ENCODE results near the gene ZNF532. TPM values are rescaled to one million over a fixed set of nuclear protein-coding genes. Genes with fewer than 3 reads are reported as not detected.
A peak's percentile ranks its signal among the peaks of the same experiment; 100 is the strongest.

ZNF532 gene
- total and polyA plus RNA-seq, 5 donors from 2014 or later, result 0.64 to 15.8 (median 1.6) TPM

DNA sequence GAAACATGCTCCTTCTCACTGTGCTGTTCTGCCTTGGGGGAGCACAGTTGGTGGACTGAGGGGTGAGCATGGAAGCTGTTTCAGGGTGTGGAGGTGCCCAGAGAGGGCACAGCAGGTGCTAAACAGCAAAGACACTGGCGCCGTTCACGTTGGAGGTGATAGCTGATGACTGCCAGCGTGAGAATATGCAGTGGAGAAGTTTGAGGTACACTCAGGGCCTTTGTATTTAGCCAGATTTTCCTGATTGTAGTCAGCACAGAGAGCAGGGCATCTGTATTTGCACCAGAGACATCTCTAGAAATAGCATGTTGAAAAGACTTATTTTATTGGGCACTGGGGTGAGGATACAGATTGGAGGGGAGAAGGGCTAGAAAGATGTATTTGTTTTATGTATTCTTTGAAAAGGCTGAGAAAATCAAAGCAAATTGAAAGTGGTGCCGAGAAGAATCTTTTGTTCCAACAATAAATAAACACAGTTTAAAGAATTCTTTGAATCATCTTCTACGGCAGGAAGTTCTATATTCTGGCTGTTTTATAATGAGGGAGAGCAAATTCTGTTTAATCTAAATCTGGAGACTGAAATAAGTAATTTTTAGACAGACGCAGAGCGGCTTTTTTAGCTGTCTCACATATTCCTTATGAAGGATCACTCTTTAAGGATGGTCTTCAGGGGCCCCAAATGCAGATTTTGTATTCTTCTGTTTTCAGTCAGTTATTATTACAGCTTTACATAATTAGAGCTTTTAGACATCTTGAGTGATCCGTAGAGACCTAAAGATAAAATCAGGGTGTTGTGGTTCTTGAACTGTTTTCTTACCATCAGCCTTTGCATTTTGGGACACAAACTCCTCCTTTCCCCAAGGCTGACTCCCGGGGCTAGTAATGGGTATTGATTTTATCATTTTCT, 7.1 kb downstream of the ZNF532 start:
- no peak overlapping the region for H3K4me3 ChIP-seq (ENCODE audit: low read depth, low read length)
- peak overlapping the region in 1 of 3 donors; percentile 23 for H3K27ac Mint-ChIP-seq
- H3K4me1 Mint-ChIP-seq, result peaks cover 0 to 7% (median 6%) of the 10 kb centered on the region in 4 donors
- DNase-seq (no peak), ATAC-seq (ENCODE audit: low read depth in 2 of 2) (no peak)
- peaks cover 0 to 7% (median 0%) of the 10 kb centered on the region in 7 donors for H3K9me3 Mint-ChIP-seq
- H3K36me3 Mint-ChIP-seq, result peaks cover 11% of the 10 kb centered on the region
- peaks cover 3% of the 10 kb centered on the region for H3K36me3 ChIP-seq (ENCODE audit: control insufficient read depth, insufficient read depth, low read length)
- no peaks in the 10 kb centered on the region for H3K9me3 ChIP-seq (ENCODE audit: control insufficient read depth in 2 of 2, low read length in 2 of 2)
- peaks cover 23% of the 10 kb centered on the region for H3K27me3 Mint-ChIP-seq
- no peak overlapping the region for H3K27ac ChIP-seq (ENCODE audit: insufficient read depth, low read length, poor library complexity, severe bottlenecking)
- H3K4me3 Mint-ChIP-seq, result no peak overlapping the region
- H3K27me3 ChIP-seq (ENCODE audit: control insufficient read depth, insufficient read depth, low read length), result peaks cover 2% of the 10 kb centered on the region
- H3K4me1 ChIP-seq (ENCODE audit: control insufficient read depth, insufficient read depth, low read length, poor library complexity, severe bottlenecking), result no peaks in the 10 kb centered on the region

DNA sequence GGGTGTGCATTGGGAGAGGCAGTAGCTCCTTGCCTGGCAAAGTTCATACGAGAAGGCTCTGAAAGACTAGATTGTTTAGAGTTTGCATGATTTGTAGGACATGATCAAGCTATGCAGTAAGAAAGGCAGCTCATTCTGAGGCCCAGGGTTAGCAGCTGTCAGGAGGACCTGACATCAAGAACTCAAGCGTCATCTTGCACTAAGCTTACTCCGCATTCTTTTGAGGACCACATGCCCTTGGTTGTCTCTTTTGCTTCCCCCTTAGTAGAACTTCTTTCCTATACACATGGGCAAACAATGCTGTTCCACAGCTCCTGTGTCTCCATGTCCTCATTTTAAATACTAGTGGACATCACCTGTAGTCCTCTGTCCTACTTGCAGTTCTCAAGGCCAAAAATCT, 14.0 kb downstream of the ZNF532 start:
- no peak overlapping the region for H3K4me3 ChIP-seq (ENCODE audit: low read depth, low read length)
- H3K27ac Mint-ChIP-seq, result no peak overlapping the region
- no peak overlapping the region for H3K27ac ChIP-seq (ENCODE audit: insufficient read depth, low read length, poor library complexity, severe bottlenecking)
- no peaks in the 10 kb centered on the region for H3K36me3 ChIP-seq (ENCODE audit: control insufficient read depth, insufficient read depth, low read length)
- H3K4me1 Mint-ChIP-seq, result peaks cover 0 to 4% (median 0%) of the 10 kb centered on the region in 4 donors
- no peaks in the 10 kb centered on the region for H3K9me3 ChIP-seq (ENCODE audit: control insufficient read depth in 2 of 2, low read length in 2 of 2)
- no peaks in the 10 kb centered on the region for H3K27me3 ChIP-seq (ENCODE audit: control insufficient read depth, insufficient read depth, low read length)
- H3K4me3 Mint-ChIP-seq, result peak overlapping the region in 1 of 4 donors; percentile 53
- peaks cover 8% of the 10 kb centered on the region for H3K27me3 Mint-ChIP-seq
- DNase-seq (no peak), ATAC-seq (ENCODE audit: low read depth in 2 of 2) (no peak)
- no peaks in the 10 kb centered on the region for H3K4me1 ChIP-seq (ENCODE audit: control insufficient read depth, insufficient read depth, low read length, poor library complexity, severe bottlenecking)
- no peaks in the 10 kb centered on the region for H3K9me3 Mint-ChIP-seq
- peaks cover 16% of the 10 kb centered on the region for H3K36me3 Mint-ChIP-seq

DNA sequence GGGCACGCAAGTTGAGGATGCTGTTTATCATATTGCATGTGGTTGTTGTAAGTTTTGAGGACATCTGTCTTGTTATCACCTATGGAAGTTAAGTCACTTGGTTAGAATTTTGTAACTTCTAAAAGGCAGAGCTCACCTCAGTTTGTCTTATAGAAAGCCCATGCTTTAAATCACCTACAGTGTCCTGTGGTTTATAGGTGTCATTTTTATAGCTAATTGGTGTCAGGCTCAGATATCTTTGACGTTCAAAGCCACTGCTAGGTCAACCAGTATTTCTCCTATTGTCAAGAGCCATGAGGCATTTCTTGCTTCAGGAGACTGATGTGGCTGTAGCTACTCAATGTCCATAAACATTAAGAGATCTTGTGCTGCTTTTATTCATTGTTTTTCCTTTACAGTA, 16.8 kb downstream of the ZNF532 start:
- Mint-ChIP-seq H3K4me3 (no peak overlapping the region), H3K36me3 (peaks cover 15% of the 10 kb centered on the region), H3K4me1 (peaks cover 0 to 4% (median 1%) of the 10 kb centered on the region in 4 donors), H3K9me3 (no peaks in the 10 kb centered on the region), H3K27ac (no peak overlapping the region), H3K27me3 (peaks cover 19% of the 10 kb centered on the region)
- Histone ChIP-seq H3K27ac (ENCODE audit: insufficient read depth, low read length, poor library complexity, severe bottlenecking) (no peak overlapping the region), H3K4me3 (ENCODE audit: low read depth, low read length) (no peak overlapping the region), H3K27me3 (ENCODE audit: control insufficient read depth, insufficient read depth, low read length) (no peaks in the 10 kb centered on the region), H3K4me1 (ENCODE audit: control insufficient read depth, insufficient read depth, low read length, poor library complexity, severe bottlenecking) (no peaks in the 10 kb centered on the region), H3K9me3 (ENCODE audit: control insufficient read depth in 2 of 2, low read length in 2 of 2) (no peaks in the 10 kb centered on the region), H3K36me3 (ENCODE audit: control insufficient read depth, insufficient read depth, low read length) (no peaks in the 10 kb centered on the region)
- no peak for ATAC-seq (ENCODE audit: low read depth in 2 of 2)
- no peak for DNase-seq

DNA sequence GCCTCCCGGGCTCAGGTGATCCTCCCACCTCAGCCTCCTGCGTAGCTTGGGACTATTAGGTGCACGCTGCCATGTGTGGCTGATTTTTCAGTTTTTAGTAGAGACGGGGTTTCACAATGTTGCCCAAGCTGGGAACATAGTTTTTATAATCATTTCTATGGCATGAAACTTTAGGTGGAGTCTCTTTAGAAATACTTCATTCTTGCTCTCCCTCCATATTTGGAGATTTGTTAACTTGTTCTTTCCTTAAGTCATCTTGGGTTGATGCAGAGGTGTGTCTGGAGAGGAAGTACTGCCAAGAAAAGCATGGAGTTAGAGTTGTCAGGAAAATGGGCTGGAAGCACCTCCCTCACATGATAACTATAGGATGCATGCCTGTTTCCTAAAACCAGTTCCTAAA, 17.4 kb downstream of the ZNF532 start:
- H3K9me3 ChIP-seq (ENCODE audit: control insufficient read depth in 2 of 2, low read length in 2 of 2), result no peaks in the 10 kb centered on the region
- no peak overlapping the region for H3K4me3 Mint-ChIP-seq
- DNase-seq (no peak), ATAC-seq (ENCODE audit: low read depth in 2 of 2) (no peak)
- no peak overlapping the region for H3K27ac ChIP-seq (ENCODE audit: insufficient read depth, low read length, poor library complexity, severe bottlenecking)
- no peak overlapping the region for H3K4me3 ChIP-seq (ENCODE audit: low read depth, low read length)
- no peaks in the 10 kb centered on the region for H3K4me1 ChIP-seq (ENCODE audit: control insufficient read depth, insufficient read depth, low read length, poor library complexity, severe bottlenecking)
- H3K36me3 ChIP-seq (ENCODE audit: control insufficient read depth, insufficient read depth, low read length), result no peaks in the 10 kb centered on the region
- peaks cover 23% of the 10 kb centered on the region for H3K27me3 Mint-ChIP-seq
- H3K36me3 Mint-ChIP-seq, result peaks cover 11% of the 10 kb centered on the region
- no peaks in the 10 kb centered on the region for H3K9me3 Mint-ChIP-seq
- H3K27me3 ChIP-seq (ENCODE audit: control insufficient read depth, insufficient read depth, low read length), result no peaks in the 10 kb centered on the region
- peaks cover 0 to 7% (median 6%) of the 10 kb centered on the region in 4 donors for H3K4me1 Mint-ChIP-seq
- H3K27ac Mint-ChIP-seq, result no peak overlapping the region

DNA sequence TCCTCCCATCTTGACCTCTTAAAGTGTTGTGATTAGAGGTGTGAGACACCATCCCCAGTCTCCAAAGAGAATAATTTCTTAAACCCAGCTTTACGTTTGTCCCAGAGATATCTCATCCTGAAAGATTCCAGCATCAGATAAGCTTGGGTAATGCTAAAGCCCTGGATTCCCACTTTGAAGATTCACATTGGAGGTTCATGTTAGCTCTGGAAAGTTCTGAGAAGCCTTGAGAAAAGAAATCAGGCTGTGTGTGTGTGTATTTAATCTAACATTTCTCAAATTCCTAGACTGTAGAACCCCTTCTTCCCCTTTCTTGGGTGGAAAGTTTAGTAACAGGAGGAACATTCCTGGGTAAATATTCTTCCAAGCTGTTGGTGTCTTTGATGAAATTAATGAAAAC, 18.0 kb downstream of the ZNF532 start:
- no peaks in the 10 kb centered on the region for H3K9me3 ChIP-seq (ENCODE audit: control insufficient read depth in 2 of 2, low read length in 2 of 2)
- H3K4me1 ChIP-seq (ENCODE audit: control insufficient read depth, insufficient read depth, low read length, poor library complexity, severe bottlenecking), result peaks cover 4% of the 10 kb centered on the region
- H3K27ac ChIP-seq (ENCODE audit: insufficient read depth, low read length, poor library complexity, severe bottlenecking), result no peak overlapping the region
- H3K4me1 Mint-ChIP-seq, result peaks cover 0 to 12% (median 10%) of the 10 kb centered on the region in 4 donors
- H3K27me3 Mint-ChIP-seq, result peaks cover 25% of the 10 kb centered on the region
- DNase-seq, result no peak
- no peak overlapping the region for H3K4me3 ChIP-seq (ENCODE audit: low read depth, low read length)
- H3K27ac Mint-ChIP-seq, result no peak overlapping the region
- H3K36me3 Mint-ChIP-seq, result peaks cover 7% of the 10 kb centered on the region
- no peaks in the 10 kb centered on the region for H3K36me3 ChIP-seq (ENCODE audit: control insufficient read depth, insufficient read depth, low read length)
- H3K9me3 Mint-ChIP-seq, result no peaks in the 10 kb centered on the region
- ATAC-seq (ENCODE audit: low read depth in 2 of 2), result no peak
- no peak overlapping the region for H3K4me3 Mint-ChIP-seq
- no peaks in the 10 kb centered on the region for H3K27me3 ChIP-seq (ENCODE audit: control insufficient read depth, insufficient read depth, low read length)

DNA sequence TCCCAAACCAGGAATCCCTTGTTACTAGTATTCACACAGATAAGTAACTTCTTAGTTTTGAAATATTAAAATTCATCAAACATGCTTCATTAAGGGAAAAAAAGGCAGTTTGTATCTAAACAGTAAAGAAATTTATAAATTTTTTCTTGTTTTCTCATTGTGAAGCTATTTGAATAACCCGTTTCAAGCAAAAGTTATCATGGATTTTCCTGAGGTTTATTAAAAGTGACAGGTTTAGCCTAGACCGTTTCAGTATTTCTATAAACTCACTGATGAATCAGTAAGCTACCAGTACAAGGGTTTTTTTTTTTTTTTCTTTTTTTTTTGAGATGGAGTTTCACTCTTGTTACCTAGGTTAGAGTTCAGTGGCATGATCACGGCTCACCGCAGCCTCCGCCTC, 20.0 kb downstream of the ZNF532 start:
- ATAC-seq (ENCODE audit: low read depth in 2 of 2) (no peak), DNase-seq (no peak)
- H3K27me3 ChIP-seq (ENCODE audit: control insufficient read depth, insufficient read depth, low read length), result no peaks in the 10 kb centered on the region
- H3K27ac ChIP-seq (ENCODE audit: insufficient read depth, low read length, poor library complexity, severe bottlenecking), result no peak overlapping the region
- peaks cover 6% of the 10 kb centered on the region for H3K4me1 ChIP-seq (ENCODE audit: control insufficient read depth, insufficient read depth, low read length, poor library complexity, severe bottlenecking)
- peaks cover 0 to 14% (median 9%) of the 10 kb centered on the region in 4 donors for H3K4me1 Mint-ChIP-seq
- no peaks in the 10 kb centered on the region for H3K9me3 ChIP-seq (ENCODE audit: control insufficient read depth in 2 of 2, low read length in 2 of 2)
- H3K4me3 Mint-ChIP-seq, result no peak overlapping the region
- peaks cover 27% of the 10 kb centered on the region for H3K27me3 Mint-ChIP-seq
- no peak overlapping the region for H3K4me3 ChIP-seq (ENCODE audit: low read depth, low read length)
- no peaks in the 10 kb centered on the region for H3K36me3 ChIP-seq (ENCODE audit: control insufficient read depth, insufficient read depth, low read length)
- H3K9me3 Mint-ChIP-seq, result no peaks in the 10 kb centered on the region
- no peak overlapping the region for H3K27ac Mint-ChIP-seq
- peaks cover 5% of the 10 kb centered on the region for H3K36me3 Mint-ChIP-seq

DNA sequence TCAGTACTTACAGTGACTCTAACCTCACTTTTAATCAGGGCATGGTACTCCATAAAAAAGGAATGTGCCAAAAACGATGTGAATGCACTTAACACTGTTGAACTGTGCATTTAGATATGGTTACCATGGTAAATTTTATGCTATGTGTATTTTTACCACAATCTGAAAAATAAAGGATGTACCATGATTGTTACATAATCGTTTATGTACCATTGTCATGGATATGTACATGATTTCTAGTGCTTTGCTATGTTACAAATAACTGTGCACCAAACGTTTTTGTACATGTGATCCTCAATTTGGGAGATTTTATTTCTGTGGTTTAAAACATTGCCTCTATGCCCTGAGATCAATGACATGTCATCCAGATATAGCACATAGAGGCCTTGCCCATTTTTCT, 21.8 kb downstream of the ZNF532 start:
- ATAC-seq (ENCODE audit: low read depth in 2 of 2), result no peak
- Mint-ChIP-seq H3K36me3 (peaks cover 5% of the 10 kb centered on the region), H3K27me3 (peaks cover 33% of the 10 kb centered on the region), H3K4me1 (peaks cover 0 to 14% (median 9%) of the 10 kb centered on the region in 4 donors), H3K9me3 (peaks cover 0 to 1% (median 0%) of the 10 kb centered on the region in 7 donors), H3K4me3 (no peak overlapping the region), H3K27ac (peak overlapping the region in 1 of 3 donors; percentile 75)
- Histone ChIP-seq H3K4me1 (ENCODE audit: control insufficient read depth, insufficient read depth, low read length, poor library complexity, severe bottlenecking) (peaks cover 6% of the 10 kb centered on the region), H3K27me3 (ENCODE audit: control insufficient read depth, insufficient read depth, low read length) (no peaks in the 10 kb centered on the region), H3K27ac (ENCODE audit: insufficient read depth, low read length, poor library complexity, severe bottlenecking) (no peak overlapping the region), H3K36me3 (ENCODE audit: control insufficient read depth, insufficient read depth, low read length) (no peaks in the 10 kb centered on the region), H3K4me3 (ENCODE audit: low read depth, low read length) (no peak overlapping the region), H3K9me3 (ENCODE audit: control insufficient read depth in 2 of 2, low read length in 2 of 2) (no peaks in the 10 kb centered on the region)
- DNase-seq, result no peak

Measured in CD4-positive, CD25-positive, alpha-beta regulatory T cell (primary cell).